ENCODE measurements around the gene ARIH2.

ARIH2 gene

DNA sequence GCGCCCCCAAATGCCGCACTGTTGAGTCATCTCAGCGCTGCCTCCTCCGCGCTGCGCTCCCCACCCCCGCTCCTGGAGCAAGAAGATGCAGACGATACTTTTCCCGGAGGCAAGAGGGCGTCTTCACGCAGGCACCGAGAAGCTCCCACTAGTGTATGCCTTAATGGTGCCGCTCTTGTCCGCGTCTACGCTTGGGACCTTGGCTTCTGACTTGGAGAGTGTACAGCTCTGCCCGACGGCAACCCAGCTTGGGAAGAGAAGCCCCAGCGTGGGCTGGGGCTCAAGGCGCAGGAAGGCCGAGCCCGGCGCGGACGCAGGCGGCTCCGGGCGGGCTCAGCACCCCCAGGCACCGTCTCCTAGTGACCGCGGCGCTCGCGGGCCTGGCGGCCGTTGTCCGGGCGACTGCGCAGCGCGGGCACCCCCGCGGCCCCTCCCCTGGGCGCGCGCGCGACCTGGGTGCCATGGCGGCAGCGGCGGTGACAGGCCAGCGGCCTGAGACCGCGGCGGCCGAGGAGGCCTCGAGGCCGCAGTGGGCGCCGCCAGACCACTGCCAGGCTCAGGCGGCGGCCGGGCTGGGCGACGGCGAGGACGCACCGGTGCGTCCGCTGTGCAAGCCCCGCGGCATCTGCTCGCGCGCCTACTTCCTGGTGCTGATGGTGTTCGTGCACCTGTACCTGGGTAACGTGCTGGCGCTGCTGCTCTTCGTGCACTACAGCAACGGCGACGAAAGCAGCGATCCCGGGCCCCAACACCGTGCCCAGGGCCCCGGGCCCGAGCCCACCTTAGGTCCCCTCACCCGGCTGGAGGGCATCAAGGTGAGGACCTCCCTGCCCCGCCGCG lies 71.4 kb downstream of the ARIH2 start, which contains the start of gene P4HTM:
P4HTM (plus strand) TSS at position 446 of the 840 bp plus-strand sequence; CDS start at position 462, 16 bp downstream.
- TF ChIP-seq, protein P1, sequence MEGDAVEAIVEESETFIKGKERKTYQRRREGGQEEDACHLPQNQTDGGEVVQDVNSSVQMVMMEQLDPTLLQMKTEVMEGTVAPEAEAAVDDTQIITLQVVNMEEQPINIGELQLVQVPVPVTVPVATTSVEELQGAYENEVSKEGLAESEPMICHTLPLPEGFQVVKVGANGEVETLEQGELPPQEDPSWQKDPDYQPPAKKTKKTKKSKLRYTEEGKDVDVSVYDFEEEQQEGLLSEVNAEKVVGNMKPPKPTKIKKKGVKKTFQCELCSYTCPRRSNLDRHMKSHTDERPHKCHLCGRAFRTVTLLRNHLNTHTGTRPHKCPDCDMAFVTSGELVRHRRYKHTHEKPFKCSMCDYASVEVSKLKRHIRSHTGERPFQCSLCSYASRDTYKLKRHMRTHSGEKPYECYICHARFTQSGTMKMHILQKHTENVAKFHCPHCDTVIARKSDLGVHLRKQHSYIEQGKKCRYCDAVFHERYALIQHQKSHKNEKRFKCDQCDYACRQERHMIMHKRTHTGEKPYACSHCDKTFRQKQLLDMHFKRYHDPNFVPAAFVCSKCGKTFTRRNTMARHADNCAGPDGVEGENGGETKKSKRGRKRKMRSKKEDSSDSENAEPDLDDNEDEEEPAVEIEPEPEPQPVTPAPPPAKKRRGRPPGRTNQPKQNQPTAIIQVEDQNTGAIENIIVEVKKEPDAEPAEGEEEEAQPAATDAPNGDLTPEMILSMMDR (IDR thresholded peaks at IDR 0.05; ENCODE audit: low read depth, low read length, missing control alignments) = peak; percentile 19

DNA sequence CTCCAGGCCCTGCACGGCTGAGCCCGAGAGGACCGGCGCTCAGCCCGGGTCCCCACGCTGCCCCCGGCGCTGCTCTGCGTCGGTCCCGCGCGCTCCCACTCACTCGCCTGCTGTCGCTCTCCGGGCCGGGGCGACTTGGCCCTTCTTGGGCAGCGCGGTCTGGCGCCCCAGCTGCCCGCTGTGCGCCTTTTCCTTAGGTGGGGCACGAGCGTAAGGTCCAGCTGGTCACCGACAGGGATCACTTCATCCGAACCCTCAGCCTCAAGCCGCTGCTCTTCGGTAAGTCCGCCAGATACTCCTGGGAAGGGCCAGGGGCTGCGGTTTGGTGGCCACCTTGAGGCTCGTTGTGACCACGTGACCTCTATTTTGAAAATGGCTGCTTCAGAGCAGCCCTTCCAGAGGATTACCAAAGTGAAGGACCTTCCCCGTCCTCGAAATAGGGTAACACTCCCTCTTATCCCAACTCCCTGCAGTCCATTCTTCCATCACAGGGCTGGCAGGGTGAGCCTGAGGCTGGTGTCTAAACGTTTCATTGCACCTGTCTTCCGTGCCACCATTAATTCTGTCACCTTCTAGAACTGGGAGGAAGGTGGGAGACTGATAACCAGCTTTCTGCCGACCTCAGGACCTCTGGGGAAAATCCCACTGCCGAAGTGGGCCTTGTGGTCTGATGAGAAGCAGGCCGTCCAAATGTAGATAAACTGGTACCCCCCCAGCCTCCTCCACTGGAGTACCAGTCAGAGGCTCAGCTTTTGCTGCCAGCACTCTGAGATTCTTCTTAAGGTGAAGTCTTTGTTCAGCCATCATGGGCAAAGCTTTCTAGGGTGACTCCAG lies 72.2 kb downstream of the ARIH2 start:
- TF ChIP-seq, protein P1 (IDR thresholded peaks at IDR 0.05; ENCODE audit: low read depth, low read length, missing control alignments) = no peak

More for the DNA sequence above, 71.4 kb downstream of the ARIH2 start, which contains the start of gene P4HTM:
- peak; percentile 82 for DNase-seq (ENCODE audit: extremely low read depth, low read depth)
- H3K4me3 ChIP-seq (replicated peaks; ENCODE audit: low read depth, low read length) = peak within 1 kb of the TSS; percentile 81

DNA sequence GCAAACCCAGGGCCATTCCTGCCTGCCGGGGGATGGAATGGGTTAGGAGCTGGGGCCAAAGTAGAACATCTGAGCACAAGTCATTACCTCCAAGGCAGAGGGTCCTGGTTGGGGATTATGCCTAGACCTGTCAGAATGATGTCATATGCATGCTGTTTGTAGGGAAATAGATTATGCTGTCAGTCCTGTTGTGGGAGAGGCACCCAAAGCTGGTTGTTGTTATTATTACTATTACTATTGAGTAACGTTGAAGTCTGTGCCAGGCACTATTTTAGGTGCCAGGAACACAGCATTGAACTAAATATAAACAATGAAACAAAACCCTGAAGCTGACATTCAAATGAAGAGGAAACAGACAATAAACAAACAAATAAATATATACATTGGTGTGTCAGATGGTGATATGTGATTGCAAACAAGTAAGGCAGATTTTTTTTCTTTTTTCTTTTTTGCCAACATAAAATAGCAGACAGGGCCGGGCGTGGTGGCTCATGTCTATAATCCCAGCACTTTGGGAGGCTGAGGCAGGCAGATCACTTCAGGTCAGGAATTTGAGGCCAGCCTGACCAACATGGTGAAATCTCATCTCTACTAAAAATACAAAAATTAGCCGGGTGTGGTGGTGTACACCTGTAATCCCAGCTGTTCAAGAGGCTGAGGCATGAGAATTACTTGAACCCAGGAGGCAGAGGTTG lies 73.4 kb downstream of the ARIH2 start:
- TF ChIP-seq, protein P1 (IDR thresholded peaks at IDR 0.05; ENCODE audit: low read depth, low read length, missing control alignments) = no peak
- DNase-seq (ENCODE audit: extremely low read depth, low read depth) = no peak
- H3K4me3 ChIP-seq (replicated peaks; ENCODE audit: low read depth, low read length) = peak overlapping the region; percentile 81

More for the DNA sequence above, 72.2 kb downstream of the ARIH2 start:
- no peak for DNase-seq (ENCODE audit: extremely low read depth, low read depth)
- peak overlapping the region; percentile 81 for H3K4me3 ChIP-seq (replicated peaks; ENCODE audit: low read depth, low read length)

DNA sequence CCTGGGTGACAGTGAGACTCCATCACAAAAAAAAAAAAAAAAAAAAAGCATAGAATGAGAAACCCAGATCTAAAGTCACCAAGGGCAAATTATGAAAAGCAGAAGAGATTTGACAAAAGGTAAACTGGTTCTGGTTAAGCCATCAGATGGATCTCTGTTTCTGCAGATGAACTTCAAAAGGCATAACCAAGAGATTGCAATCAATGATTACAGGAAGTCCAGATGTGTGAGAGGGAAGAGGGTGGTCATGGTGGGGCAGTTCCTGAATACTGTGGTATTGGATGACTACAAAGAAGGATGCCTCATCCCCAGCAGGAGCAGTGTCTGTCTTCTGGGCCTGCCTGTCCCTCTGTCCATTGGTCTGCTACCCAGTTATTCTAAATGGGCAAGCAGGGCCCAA lies 75.2 kb downstream of the ARIH2 start:
- no peak for DNase-seq (ENCODE audit: extremely low read depth, low read depth)
- H3K4me3 ChIP-seq (replicated peaks; ENCODE audit: low read depth, low read length) = no peak overlapping the region
- TF ChIP-seq, protein P1 (IDR thresholded peaks at IDR 0.05; ENCODE audit: low read depth, low read length, missing control alignments) = no peak

DNA sequence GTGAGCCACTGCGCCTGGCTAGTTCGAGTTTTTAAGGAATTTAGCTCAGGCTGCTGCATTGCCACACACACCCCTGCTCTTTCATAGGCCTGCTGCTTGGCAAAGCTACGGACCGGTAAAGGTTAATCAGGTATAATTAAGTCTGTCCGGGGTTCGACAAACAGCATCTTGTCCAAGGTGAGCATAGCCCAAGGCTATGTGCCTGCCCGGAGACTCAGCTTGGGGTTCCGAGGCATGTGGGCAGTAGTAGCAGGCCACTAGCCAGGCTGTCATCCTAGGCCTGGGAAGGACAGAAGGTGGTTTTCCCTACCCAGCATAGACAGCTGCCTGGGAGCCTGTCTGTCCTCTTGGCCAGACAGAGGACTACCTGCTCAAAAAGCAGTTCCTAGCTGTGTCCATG lies 78.0 kb downstream of the ARIH2 start:
- no peak overlapping the region for H3K4me3 ChIP-seq (replicated peaks; ENCODE audit: low read depth, low read length)
- DNase-seq (ENCODE audit: extremely low read depth, low read depth) = no peak
- TF ChIP-seq, protein P1 (IDR thresholded peaks at IDR 0.05; ENCODE audit: low read depth, low read length, missing control alignments) = no peak

DNA sequence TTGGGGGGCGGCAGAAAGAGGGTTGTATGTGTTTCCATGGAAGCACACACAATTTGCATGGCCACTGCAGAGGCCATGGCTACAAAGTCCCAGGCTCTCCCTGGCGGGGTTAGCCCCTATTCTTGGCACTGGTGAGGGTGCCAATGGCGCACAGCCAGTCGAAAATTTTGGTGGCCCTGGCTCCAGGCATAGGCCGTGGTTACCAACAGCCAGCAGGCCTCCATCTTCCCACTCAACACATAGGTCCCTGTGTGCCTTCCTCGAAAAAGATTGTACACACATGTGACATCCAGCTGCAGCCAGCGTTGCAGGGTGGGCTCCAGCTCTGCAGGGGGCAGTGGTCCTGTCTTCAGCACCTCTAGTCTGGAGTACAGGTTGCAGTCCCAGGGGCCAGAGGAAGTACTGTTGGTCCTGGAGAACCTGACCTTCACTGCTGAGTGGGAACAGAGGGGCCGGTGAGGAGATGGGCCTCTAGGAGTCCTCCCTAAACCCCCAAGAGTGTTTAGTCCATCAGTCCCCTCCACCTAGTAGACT lies 78.5 kb downstream of the ARIH2 start:
- TF ChIP-seq, protein P1 (IDR thresholded peaks at IDR 0.05; ENCODE audit: low read depth, low read length, missing control alignments) = no peak
- no peak overlapping the region for H3K4me3 ChIP-seq (replicated peaks; ENCODE audit: low read depth, low read length)
- DNase-seq (ENCODE audit: extremely low read depth, low read depth) = no peak

Data from HFF-Myc (cell line).